BJ (cell line): ENCODE results near the gene MYOF. TPM values are rescaled to one million over a fixed set of nuclear protein-coding genes. Genes with fewer than 3 reads are reported as not detected.

Source experiments
- CTCF ChIA-PET: fragments of 350-600 bp; formaldehyde crosslinking; extraction: SDS; loops from one replicate; lab custom pipeline; 2021; ENCODE audit warnings: antibody characterized with exemption, inconsistent platforms; lab: Yijun Ruan, JAX
- POLR2A ChIA-PET: fragments of 300-600 bp; sonication (Branson Sonifier 250); formaldehyde crosslinking; extraction: SDS; loops from one replicate; lab custom pipeline; 2021; ENCODE audit warnings: antibody characterized with exemption; lab: Charles Lee
- DNase-seq: peaks from one replicate; pipeline ENCODE4 v3.0.0-alpha.2; 2011; ENCODE audit warnings: low read depth
- H3K27me3 ChIP-seq: 2 replicates; pipeline ENCODE4 v1.6.0; 2011; ENCODE audit warnings: low read length; ENCODE audit not compliant: control insufficient read depth, insufficient read depth
- H3K36me3 ChIP-seq: 2 replicates; pipeline ENCODE4 v1.5.1; 2011; ENCODE audit warnings: low read length; ENCODE audit not compliant: control insufficient read depth, insufficient read depth
- H3K4me3 ChIP-seq: 2 replicates; pipeline ENCODE4 v1.5.1; 2011; ENCODE audit warnings: low read depth, mild to moderate bottlenecking, control low read depth, low read length
- CTCF ChIP-seq: IDR thresholded peaks from 2 replicates; pipeline ENCODE4 v1.5.1; 2011; ENCODE audit warnings: low read depth, mild to moderate bottlenecking, control low read depth, inconsistent platforms, low read length, moderate library complexity; ENCODE audit not compliant: insufficient read depth
- polyA plus RNA-seq: library from polyadenylated mRNA; depleted of rRNA; stranded (reverse); fragments of >200 nt; gene quantifications from 2 replicates; pipeline ENCODE4 v1.2.3, GENCODE V29; 2011

MYOF gene
- polyA plus RNA-seq, 1 experiment: 355 TPM

- ChIA-PET CTCF (interaction anchor here (0.6 to 4.6 kb wide), 17 partner anchors 9 to 359 kb away, joined by 3 to 26 read pairs (median 4); partner anchors contain the start of gene MYOF), POLR2A (interaction anchor here (0.7 kb wide), 1 partner anchor 11 kb away, joined by 3 read pairs; no protein-coding TSS in a partner anchor)
- H3K27me3 ChIP-seq: no peaks in the 10 kb centered on the region
- TF ChIP-seq CTCF: peak; percentile 63
- peaks cover 31% of the 10 kb centered on the region for H3K36me3 ChIP-seq
- no peak overlapping the region for H3K4me3 ChIP-seq
- no peak for DNase-seq
These were observed 124.5 kb downstream of the MYOF start for GRCh38 chr10:93357680-93358079.

- TF ChIP-seq CTCF: no peak
- ChIA-PET POLR2A (no interaction called here), CTCF (interaction anchor here (0.8 to 4.6 kb wide), 7 partner anchors 10 to 276 kb away, joined by 3 to 26 read pairs (median 4); partner anchors contain the start of gene MYOF)
- Histone ChIP-seq H3K27me3 (no peaks in the 10 kb centered on the region), H3K4me3 (no peak overlapping the region), H3K36me3 (peaks cover 35% of the 10 kb centered on the region)
- DNase-seq: no peak
These were observed 125.6 kb downstream of the MYOF start for GRCh38 chr10:93356516-93356915.

- Histone ChIP-seq H3K27me3 (no peaks in the 10 kb centered on the region), H3K4me3 (no peak overlapping the region), H3K36me3 (peaks cover 44% of the 10 kb centered on the region)
- no peak for DNase-seq
- CTCF ChIA-PET: interaction anchor here (0.8 to 3.0 kb wide), 31 partner anchors 10 to 346 kb away, joined by 3 to 24 read pairs (median 5); partner anchors contain the start of genes CEP55, CYP26C1 and MYOF
- POLR2A ChIA-PET: interaction anchor here (0.6 kb wide), 1 partner anchor 346 kb away, joined by 3 read pairs; no protein-coding TSS in a partner anchor
- TF ChIP-seq CTCF: peak; percentile 55
These were observed 129.3 kb downstream of the MYOF start for GRCh38 chr10:93352638-93353383.

GRCh38 chr10:93346694-93347093 lies 135.4 kb downstream of the MYOF start:
- Histone ChIP-seq H3K27me3 (no peaks in the 10 kb centered on the region), H3K4me3 (no peak overlapping the region), H3K36me3 (peaks cover 40% of the 10 kb centered on the region)
- TF ChIP-seq CTCF: no peak
- DNase-seq: no peak
- ChIA-PET POLR2A (interaction anchor here (0.6 kb wide), 1 partner anchor 122 kb away, joined by 3 read pairs; no protein-coding TSS in a partner anchor), CTCF (interaction anchor here (0.8 to 1.4 kb wide), 4 partner anchors 11 to 461 kb away, joined by 3 to 5 read pairs (median 3); no protein-coding TSS in a partner anchor)

- Histone ChIP-seq H3K36me3 (peaks cover 38% of the 10 kb centered on the region), H3K27me3 (no peaks in the 10 kb centered on the region), H3K4me3 (no peak overlapping the region)
- TF ChIP-seq CTCF: no peak
- DNase-seq: peak; percentile 59
- CTCF ChIA-PET: interaction anchor here (0.8 to 1.3 kb wide), 3 partner anchors 12 to 461 kb away, joined by 3 to 5 read pairs (median 3); no protein-coding TSS in a partner anchor
- POLR2A ChIA-PET: no interaction called here
These were observed 136.0 kb downstream of the MYOF start for GRCh38 chr10:93346108-93346507.
